ENCODE results near the gene TMEM132C. TPM values are rescaled to one million over a fixed set of nuclear protein-coding genes. Genes with fewer than 3 reads are reported as not detected.

The TMEM132C gene
- total and polyA plus RNA-seq, 2 of the 4 experiments (the other 2 are of a cell fraction): not detected

DNA sequence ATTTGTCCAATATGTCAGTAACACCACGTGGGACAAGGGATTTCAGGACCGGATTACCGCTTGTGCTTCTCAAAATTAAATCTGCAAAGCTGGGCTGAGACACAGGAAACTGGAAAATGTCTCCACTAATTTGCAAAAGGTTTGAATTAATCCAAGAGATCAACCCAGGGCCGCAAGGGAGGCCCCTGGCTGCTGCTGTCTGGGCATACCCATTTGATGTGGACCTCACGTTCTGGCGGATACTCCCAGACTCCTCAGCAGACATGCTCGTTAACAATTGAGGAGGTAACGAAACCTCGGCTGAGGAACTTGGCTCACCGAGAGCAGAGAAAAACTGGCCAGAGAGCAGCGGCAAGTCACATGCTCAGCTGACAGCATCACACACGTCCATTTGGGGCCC, 376.2 kb downstream of the TMEM132C start:
- no peak overlapping the region for H4K5ac ChIP-seq (ENCODE audit: low read depth, low read length)
- BruUV-seq (replicated peaks): no TSS peak
- POLR2A ChIA-PET (ENCODE audit: unreplicated experiment): no interaction called here
- TF ChIP-seq, protein P1, sequence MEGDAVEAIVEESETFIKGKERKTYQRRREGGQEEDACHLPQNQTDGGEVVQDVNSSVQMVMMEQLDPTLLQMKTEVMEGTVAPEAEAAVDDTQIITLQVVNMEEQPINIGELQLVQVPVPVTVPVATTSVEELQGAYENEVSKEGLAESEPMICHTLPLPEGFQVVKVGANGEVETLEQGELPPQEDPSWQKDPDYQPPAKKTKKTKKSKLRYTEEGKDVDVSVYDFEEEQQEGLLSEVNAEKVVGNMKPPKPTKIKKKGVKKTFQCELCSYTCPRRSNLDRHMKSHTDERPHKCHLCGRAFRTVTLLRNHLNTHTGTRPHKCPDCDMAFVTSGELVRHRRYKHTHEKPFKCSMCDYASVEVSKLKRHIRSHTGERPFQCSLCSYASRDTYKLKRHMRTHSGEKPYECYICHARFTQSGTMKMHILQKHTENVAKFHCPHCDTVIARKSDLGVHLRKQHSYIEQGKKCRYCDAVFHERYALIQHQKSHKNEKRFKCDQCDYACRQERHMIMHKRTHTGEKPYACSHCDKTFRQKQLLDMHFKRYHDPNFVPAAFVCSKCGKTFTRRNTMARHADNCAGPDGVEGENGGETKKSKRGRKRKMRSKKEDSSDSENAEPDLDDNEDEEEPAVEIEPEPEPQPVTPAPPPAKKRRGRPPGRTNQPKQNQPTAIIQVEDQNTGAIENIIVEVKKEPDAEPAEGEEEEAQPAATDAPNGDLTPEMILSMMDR (conservative IDR thresholded peaks at IDR 0.05; ENCODE audit: low read depth, low read length): no peak
- TF ChIP-seq CEBPB (IDR thresholded peaks at IDR 0.05; ENCODE audit: low read depth, low read length) (no peak), RAD21 (IDR thresholded peaks at IDR 0.05; ENCODE audit: low read length) (no peak), NFE2L2 (IDR thresholded peaks at IDR 0.05; ENCODE audit: low read depth, low read length) (no peak), MAZ (IDR thresholded peaks at IDR 0.05; ENCODE audit: borderline replicate concordance, low read depth, low read length) (no peak), RCOR1 (IDR thresholded peaks at IDR 0.05; ENCODE audit: insufficient replicate concordance, low read length) (no peak), RFX5 (IDR thresholded peaks at IDR 0.05; ENCODE audit: low read depth, low read length) (no peak), POLR2A (IDR thresholded peaks at IDR 0.05; ENCODE audit: low read depth, low read length) (no peak), CHD1 (IDR thresholded peaks at IDR 0.05; ENCODE audit: low read depth, low read length) (no peak), ELK1 (IDR thresholded peaks at IDR 0.05; ENCODE audit: borderline replicate concordance, low read depth, low read length) (no peak), USF2 (IDR thresholded peaks at IDR 0.05; ENCODE audit: low read depth, low read length) (no peak), SMC3 (IDR thresholded peaks at IDR 0.05; ENCODE audit: low read depth, low read length) (no peak), MXI1 (IDR thresholded peaks at IDR 0.05; ENCODE audit: borderline replicate concordance, low read depth, low read length) (no peak), MAFK (IDR thresholded peaks at IDR 0.05; ENCODE audit: low read depth, low read length) (no peak), BHLHE40 (IDR thresholded peaks at IDR 0.05; ENCODE audit: low read depth, low read length) (no peak), FOS (IDR thresholded peaks at IDR 0.05; ENCODE audit: low read depth, low read length) (no peak)
- no peaks in the 10 kb centered on the region for H3K27me3 ChIP-seq (ENCODE audit: control insufficient read depth, insufficient read depth, low read length)
- no peak overlapping the region for H4K91ac ChIP-seq (ENCODE audit: insufficient read depth, low read depth, low read length)
- ATAC-seq (ENCODE audit: low read depth): no peak
- no peak overlapping the region for H3K4me2 ChIP-seq (ENCODE audit: low read depth, low read length)
- H2BK120ac ChIP-seq (ENCODE audit: low read depth, low read length): no peak overlapping the region
- no peak overlapping the region for H2BK5ac ChIP-seq (ENCODE audit: low read depth, low read length, poor library complexity, severe bottlenecking)
- H3K9me3 ChIP-seq (ENCODE audit: control insufficient read depth, insufficient read depth, low read length): peaks cover 24% of the 10 kb centered on the region
- CTCF ChIA-PET: no interaction called here
- no peak overlapping the region for H3K27ac ChIP-seq (ENCODE audit: insufficient read depth, low read length)
- H2AK9ac ChIP-seq (replicated peaks; ENCODE audit: low read depth, low read length, poor library complexity): no peak overlapping the region
- dilution Hi-C loops (cut with HindIII; ENCODE audit: low sequenced_read_pairs, unreplicated experiment): no loop called here
- no peak overlapping the region for H2BK15ac ChIP-seq (ENCODE audit: low read depth, low read length)
- H4K20me1 ChIP-seq (ENCODE audit: insufficient read depth, low read length): no peaks in the 10 kb centered on the region
- H3K18ac ChIP-seq (ENCODE audit: low read depth, low read length): no peak overlapping the region
- no peak overlapping the region for H4K8ac ChIP-seq (ENCODE audit: low read depth in 2 of 2, low read length in 2 of 2)
- H2BK20ac ChIP-seq (ENCODE audit: low read depth, low read length): no peak overlapping the region
- H3K79me1 ChIP-seq (ENCODE audit: low read depth in 1 of 2, low read length in 2 of 2): no peaks in the 10 kb centered on the region
- intact Hi-C loops (cut with micrococcal nuclease): no loop called here
- no peaks in the 10 kb centered on the region for H3K36me3 ChIP-seq (ENCODE audit: control insufficient read depth, insufficient read depth, low read length)
- H2AFZ ChIP-seq (replicated peaks; ENCODE audit: low read length, poor library complexity): no peak overlapping the region
- no peak overlapping the region for H3K56ac ChIP-seq (ENCODE audit: extremely low read depth, insufficient read depth, low read length)
- no peak overlapping the region for H3K23ac ChIP-seq (ENCODE audit: low read depth, low read length)
- H3K4me1 ChIP-seq (ENCODE audit: control insufficient read depth, insufficient read depth, low read length): no peaks in the 10 kb centered on the region
- no peak overlapping the region for H3K4me3 ChIP-seq (ENCODE audit: insufficient read depth, low read depth, low read length)
- 80% methylated on average over 2 of the region's 12 CpGs; no CpG with 5 or more reads in 1 of the 2 experiments for WGBS, 2 experiments (ENCODE audit: extremely low coverage in 2 of 2, insufficient read length in 1 of 2)
- no peaks in the 10 kb centered on the region for H3K9me1 ChIP-seq (ENCODE audit: insufficient read depth, low read length)
- no peak overlapping the region for H3K9ac ChIP-seq (ENCODE audit: low read depth, low read length)
- H3K4ac ChIP-seq (ENCODE audit: low read depth, low read length): no peak overlapping the region
- in situ Hi-C loops (cut with MboI; ENCODE audit: low sequenced_read_pairs): no loop called here
- no peak overlapping the region for H3K14ac ChIP-seq (replicated peaks; ENCODE audit: low read depth, low read length)
- DNase-seq: no peak
- no peak overlapping the region for H2AK5ac ChIP-seq (ENCODE audit: low read depth, low read length)

Data from IMR-90 (cell line).